Smooth muscle cell (in vitro differentiated cells): ENCODE measurements around the gene GAB1. TPM values are rescaled to one million over a fixed set of nuclear protein-coding genes. Genes with fewer than 3 reads are reported as not detected.

ENCODE experiments used
- DNase-seq: peaks from one replicate; lab custom pipeline; 2025; ENCODE audit not compliant: unreplicated experiment; lab: John Stamatoyannopoulos, UW
- H2AFZ ChIP-seq: fragments of 200-600 bp; sonication (generic); 2 replicates; pipeline ENCODE4 v1.6.0; 2016; ENCODE audit warnings: antibody characterized with exemption, low read depth, mild to moderate bottlenecking
- H3F3A ChIP-seq: fragments of 200-600 bp; sonication (generic); 2 replicates; pipeline ENCODE4 v1.6.0; 2017; ENCODE audit warnings: antibody characterized with exemption, low read depth
- H3K27ac ChIP-seq: fragments of 200-600 bp; sonication (generic); 2 replicates; pipeline ENCODE4 v1.5.1; 2016; ENCODE audit warnings: low read depth, mild to moderate bottlenecking
- H3K27me3 ChIP-seq: fragments of 200-600 bp; sonication (generic); 2 replicates; pipeline ENCODE4 v1.6.1; 2016; ENCODE audit warnings: low read depth, mild to moderate bottlenecking
- H3K36me3 ChIP-seq: fragments of 200-600 bp; sonication (generic); 2 replicates; pipeline ENCODE4 v1.5.1; 2016; ENCODE audit warnings: low read depth
- H3K4me1 ChIP-seq: fragments of 200-600 bp; sonication (generic); 2 replicates; pipeline ENCODE4 v1.5.1; 2016; ENCODE audit warnings: low read depth
- H3K4me2 ChIP-seq: fragments of 200-600 bp; sonication (generic); 2 replicates; pipeline ENCODE4 v1.6.0; 2016; ENCODE audit warnings: mild to moderate bottlenecking
- H3K4me3 ChIP-seq: fragments of 200-600 bp; sonication (generic); 2 replicates; pipeline ENCODE4 v1.5.1; 2016; ENCODE audit warnings: mild to moderate bottlenecking
- H3K79me2 ChIP-seq: fragments of 200-600 bp; sonication (generic); 2 replicates; pipeline ENCODE4 v1.6.0; 2016; ENCODE audit warnings: low read depth, mild to moderate bottlenecking
- H3K9ac ChIP-seq: fragments of 200-600 bp; sonication (generic); 2 replicates; pipeline ENCODE4 v1.6.0; 2016; ENCODE audit warnings: low read depth
- H3K9me3 ChIP-seq: fragments of 200-600 bp; sonication (generic); replicated peaks from 2 replicates; pipeline ENCODE4 v1.5.1; 2016; ENCODE audit warnings: low read depth
- H4K20me1 ChIP-seq: fragments of 200-600 bp; sonication (generic); 2 replicates; pipeline ENCODE4 v1.6.0; 2016; ENCODE audit warnings: low read depth
- WGBS: methylation state at CpG from one replicate; pipeline ENCODE4 v1.1.7; 2016; ENCODE audit warnings: low lambda C conversion rate; 5-methylcytosine and 5-hydroxymethylcytosine counted together
- polyA plus RNA-seq: library from polyadenylated mRNA; unstranded; fragments of >200 nt; fragmentation: Nextera tagmentation; extraction: Ambion mirVana; gene quantifications from 2 replicates; pipeline ENCODE4 v1.2.1, GENCODE V29; 2016
- total RNA-seq: library from RNA; depleted of rRNA; stranded (reverse); fragments of >200 nt; gene quantifications from 2 replicates; pipeline ENCODE4 v1.2.3, GENCODE V29; 2014
- TF ChIP-seq, protein P1 (sequence below): fragments of 200-600 bp; sonication (generic); IDR thresholded peaks from 2 replicates; pipeline ENCODE4 v1.5.1; 2017; ENCODE audit warnings: borderline replicate concordance, mild to moderate bottlenecking, antibody characterized with exemption; ENCODE audit not compliant: insufficient read depth, poor library complexity, severe bottlenecking

GAB1 gene
- total and polyA plus RNA-seq, 2 experiments from 2014 or later: 0.50 to 22.5 TPM

DNA sequence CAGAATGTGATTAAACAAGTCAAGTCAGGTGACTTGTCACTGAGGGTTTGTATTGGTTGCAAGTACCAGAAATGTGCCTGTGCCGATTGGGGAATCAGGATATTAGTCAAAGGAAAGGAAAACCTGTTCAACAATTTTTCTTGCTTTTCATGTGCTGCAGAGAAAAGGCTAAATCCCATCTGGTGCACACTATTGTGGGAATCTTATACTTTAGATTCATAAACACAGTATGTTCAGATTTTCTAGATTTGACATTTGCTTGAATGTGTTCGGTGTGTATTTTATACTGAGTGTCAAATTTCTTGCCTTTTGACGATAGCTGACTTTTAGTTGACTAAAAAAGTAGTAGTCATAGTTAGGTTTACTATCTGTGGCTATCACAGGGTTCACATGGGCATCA is 37.6 kb downstream of the GAB1 start:
- H3K27me3 ChIP-seq: no peaks in the 10 kb centered on the region
- peaks cover 30% of the 10 kb centered on the region for H4K20me1 ChIP-seq
- H3K27ac ChIP-seq: no peak overlapping the region
- H3K79me2 ChIP-seq: peaks cover 46% of the 10 kb centered on the region
- no peaks in the 10 kb centered on the region for H3K4me1 ChIP-seq
- no peaks in the 10 kb centered on the region for H3F3A ChIP-seq
- H3K9me3 ChIP-seq: no peaks in the 10 kb centered on the region
- no peak overlapping the region for H3K4me3 ChIP-seq
- no peaks in the 10 kb centered on the region for H3K36me3 ChIP-seq
- TF ChIP-seq, protein P1, sequence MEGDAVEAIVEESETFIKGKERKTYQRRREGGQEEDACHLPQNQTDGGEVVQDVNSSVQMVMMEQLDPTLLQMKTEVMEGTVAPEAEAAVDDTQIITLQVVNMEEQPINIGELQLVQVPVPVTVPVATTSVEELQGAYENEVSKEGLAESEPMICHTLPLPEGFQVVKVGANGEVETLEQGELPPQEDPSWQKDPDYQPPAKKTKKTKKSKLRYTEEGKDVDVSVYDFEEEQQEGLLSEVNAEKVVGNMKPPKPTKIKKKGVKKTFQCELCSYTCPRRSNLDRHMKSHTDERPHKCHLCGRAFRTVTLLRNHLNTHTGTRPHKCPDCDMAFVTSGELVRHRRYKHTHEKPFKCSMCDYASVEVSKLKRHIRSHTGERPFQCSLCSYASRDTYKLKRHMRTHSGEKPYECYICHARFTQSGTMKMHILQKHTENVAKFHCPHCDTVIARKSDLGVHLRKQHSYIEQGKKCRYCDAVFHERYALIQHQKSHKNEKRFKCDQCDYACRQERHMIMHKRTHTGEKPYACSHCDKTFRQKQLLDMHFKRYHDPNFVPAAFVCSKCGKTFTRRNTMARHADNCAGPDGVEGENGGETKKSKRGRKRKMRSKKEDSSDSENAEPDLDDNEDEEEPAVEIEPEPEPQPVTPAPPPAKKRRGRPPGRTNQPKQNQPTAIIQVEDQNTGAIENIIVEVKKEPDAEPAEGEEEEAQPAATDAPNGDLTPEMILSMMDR: no peak
- peak overlapping the region; percentile 31 for H3K4me2 ChIP-seq
- H3K9ac ChIP-seq: no peak overlapping the region
- no peak for DNase-seq
- H2AFZ ChIP-seq: no peak overlapping the region
- WGBS: 91% methylated on average over 3 of the region's 3 CpGs

DNA sequence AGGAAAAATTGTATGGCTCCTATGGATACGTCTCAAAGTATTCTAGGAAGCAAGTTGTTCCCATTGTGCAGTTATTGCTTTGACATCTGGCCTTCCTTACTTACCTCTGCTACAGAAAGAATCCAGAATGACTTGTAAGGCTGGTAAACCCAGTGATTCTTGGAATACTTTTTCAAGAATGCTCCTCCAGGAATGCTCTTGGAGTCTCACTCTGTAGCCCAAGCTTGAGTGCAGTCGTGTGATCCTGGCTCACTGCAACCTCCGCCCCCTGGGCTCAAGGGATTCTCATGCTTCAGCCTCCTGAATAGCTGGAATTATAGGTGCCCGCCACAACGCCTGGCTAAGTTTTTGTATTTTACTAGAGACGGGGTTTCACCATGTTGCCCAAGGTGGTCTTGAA is 38.1 kb downstream of the GAB1 start:
- H3K79me2 ChIP-seq: peaks cover 45% of the 10 kb centered on the region
- H3K4me2 ChIP-seq: peak overlapping the region; percentile 31
- no peak overlapping the region for H3K27ac ChIP-seq
- no peak for DNase-seq
- TF ChIP-seq, protein P1: no peak
- no peaks in the 10 kb centered on the region for H3F3A ChIP-seq
- H3K9ac ChIP-seq: no peak overlapping the region
- no peaks in the 10 kb centered on the region for H3K27me3 ChIP-seq
- H4K20me1 ChIP-seq: peaks cover 30% of the 10 kb centered on the region
- H3K4me1 ChIP-seq: no peaks in the 10 kb centered on the region
- H3K36me3 ChIP-seq: no peaks in the 10 kb centered on the region
- no peak overlapping the region for H3K4me3 ChIP-seq
- no peak overlapping the region for H2AFZ ChIP-seq
- H3K9me3 ChIP-seq: no peaks in the 10 kb centered on the region
- 70% methylated on average over 6 of the region's 6 CpGs for WGBS

DNA sequence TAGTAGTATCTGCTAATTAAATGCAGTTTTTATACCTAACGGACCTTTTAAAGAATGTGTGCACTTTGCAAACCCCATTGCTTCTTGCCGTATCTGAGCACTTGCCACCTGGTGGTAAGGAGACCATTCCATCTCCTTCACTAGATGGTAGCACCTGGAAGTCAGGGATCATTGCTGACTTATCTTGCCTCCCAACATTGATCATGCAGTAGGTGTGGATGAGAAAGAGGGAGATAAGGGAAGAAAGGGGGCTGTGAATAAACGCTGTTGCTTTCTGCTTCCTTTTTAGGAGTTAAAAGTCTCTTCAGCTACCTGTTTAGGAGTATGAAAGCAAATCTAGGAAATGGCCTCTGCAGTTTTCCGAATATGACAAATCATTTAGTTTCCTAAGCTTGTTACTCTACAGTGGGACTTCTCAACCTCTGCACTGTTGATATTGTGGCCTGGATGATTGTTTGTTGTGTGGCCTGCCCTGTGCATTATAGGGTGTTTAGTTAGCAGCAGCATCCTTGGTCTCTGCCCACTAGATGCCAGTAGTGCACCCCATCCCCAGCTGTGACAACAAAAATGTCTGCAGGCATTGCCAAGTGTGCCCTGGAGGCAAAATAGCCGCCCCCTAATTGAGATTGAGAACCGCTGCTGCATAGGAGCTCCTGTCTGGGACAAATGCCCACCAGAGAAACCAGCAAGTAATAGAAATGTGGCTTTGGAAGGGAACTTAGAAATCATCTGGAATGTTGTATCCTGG is 38.8 kb downstream of the GAB1 start:
- peaks cover 50% of the 10 kb centered on the region for H3K79me2 ChIP-seq
- no peak overlapping the region for H3K4me3 ChIP-seq
- no peak for DNase-seq

More for the DNA sequence above, 38.8 kb downstream of the GAB1 start:
- Histone ChIP-seq H3K9ac (no peak overlapping the region), H3K9me3 (no peaks in the 10 kb centered on the region), H4K20me1 (peaks cover 30% of the 10 kb centered on the region), H2AFZ (no peak overlapping the region), H3K4me1 (no peaks in the 10 kb centered on the region), H3K27ac (no peak overlapping the region), H3K4me2 (no peak overlapping the region), H3F3A (no peaks in the 10 kb centered on the region), H3K36me3 (no peaks in the 10 kb centered on the region), H3K27me3 (no peaks in the 10 kb centered on the region)
- WGBS: 69% methylated on average over 6 of the region's 6 CpGs
- TF ChIP-seq, protein P1: no peak
